ENCODE results near the gene PAF1.
"Not testable (repeated sequence)": the region's sequence is repeated elsewhere in the genome, so short reads cannot be mapped to it uniquely, and the experiment has no call there.

PAF1 gene

GRCh38 chr19:39380521-39381502, 10.1 kb downstream of the PAF1 start:
- DNase-seq, result no peak

DNA sequence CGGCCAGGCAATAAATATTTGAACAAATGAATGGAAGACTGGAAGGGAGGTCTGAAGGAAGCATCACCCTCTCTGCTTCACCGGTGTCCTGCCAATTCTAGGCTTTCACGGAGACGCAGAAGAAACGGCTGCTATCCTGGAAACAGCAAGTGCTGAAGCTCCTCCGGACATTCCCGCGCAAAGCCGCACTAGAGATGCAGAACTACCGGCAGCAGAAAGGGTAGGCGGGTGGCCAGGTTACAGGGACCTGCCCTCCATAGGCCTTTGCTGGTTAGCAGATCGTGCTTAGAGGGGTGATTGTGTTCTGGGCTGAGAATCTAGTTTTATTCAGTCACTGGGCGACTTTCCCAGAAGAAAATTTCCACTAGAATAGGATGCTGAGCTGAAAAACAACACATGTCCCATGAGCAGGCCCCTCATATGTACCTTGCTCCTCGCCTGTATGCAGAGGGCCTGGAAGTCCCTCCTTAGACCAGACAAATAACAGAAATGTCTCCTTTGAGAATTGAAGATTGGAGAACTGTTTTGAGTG, 11.0 kb downstream of the PAF1 start:
- DNase-seq, result no peak

DNA sequence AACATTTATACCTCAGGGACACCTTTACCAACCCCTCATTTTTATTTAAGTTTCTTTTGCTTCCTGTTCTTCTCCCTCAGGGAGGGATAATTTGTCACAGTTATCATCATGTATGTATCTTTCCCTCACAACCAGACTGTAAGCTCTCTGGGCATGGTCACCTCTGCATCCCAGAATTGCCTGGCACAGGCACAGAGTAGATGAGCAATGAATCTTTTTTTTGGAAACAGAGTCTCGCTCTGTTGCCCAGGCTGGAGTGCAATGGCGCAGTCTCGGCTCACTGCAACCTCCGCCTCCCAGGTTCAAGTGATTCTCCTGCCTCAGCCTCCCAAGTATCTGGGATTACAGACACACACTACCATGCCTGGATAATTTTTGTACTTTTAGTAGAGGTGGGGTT, 11.5 kb downstream of the PAF1 start:
- not testable (repeated sequence) for DNase-seq

DNA sequence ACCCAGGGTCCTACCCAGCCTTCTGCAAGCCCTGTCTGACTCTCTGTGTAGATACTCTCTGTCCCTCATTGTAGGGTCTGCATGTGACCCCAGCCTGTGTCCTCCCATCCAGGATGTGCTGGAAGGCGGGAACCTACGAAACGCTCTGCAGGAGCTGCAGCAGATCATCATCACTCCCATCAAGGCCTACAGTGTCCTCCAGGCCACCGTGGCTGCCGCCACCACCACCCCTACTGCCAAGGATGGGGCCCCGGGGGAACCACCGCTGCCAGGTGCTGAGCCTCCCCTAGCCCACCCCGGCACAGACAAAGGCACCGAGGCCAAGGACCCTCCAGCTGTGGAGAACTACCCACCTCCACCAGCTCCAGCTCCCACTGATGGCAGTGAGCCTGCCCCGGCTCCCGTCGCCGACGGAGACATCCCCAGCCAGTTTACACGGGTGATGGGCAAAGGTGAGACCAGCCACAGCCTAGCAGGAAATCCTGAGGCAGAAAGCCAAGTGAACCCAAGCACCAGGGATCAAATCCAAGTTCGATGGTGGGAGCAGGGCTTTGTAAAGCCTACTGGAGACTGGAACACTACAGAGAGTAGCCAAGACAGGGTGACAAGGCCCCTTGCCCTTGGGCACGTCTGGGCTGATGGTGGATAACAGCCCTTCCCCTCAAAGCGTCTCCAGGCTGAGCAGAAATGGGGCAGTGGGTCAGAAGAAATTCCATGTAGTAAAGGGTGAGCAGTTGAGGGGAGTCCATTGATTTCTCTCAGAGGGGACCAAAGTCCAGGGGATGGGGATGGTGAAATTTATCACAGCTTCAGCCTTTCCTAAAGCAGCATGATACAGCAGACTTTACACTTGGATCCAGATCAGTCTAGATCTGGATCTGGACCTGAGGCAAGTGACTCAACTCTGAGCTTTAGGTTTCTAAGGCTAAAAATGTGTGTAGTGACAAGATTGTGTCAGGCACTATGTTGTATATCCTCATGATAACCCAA, 13.2 kb downstream of the PAF1 start:
- no peak for DNase-seq

GRCh38 chr19:39375929-39376328, 15.0 kb downstream of the PAF1 start:
- no peak for DNase-seq

DNA sequence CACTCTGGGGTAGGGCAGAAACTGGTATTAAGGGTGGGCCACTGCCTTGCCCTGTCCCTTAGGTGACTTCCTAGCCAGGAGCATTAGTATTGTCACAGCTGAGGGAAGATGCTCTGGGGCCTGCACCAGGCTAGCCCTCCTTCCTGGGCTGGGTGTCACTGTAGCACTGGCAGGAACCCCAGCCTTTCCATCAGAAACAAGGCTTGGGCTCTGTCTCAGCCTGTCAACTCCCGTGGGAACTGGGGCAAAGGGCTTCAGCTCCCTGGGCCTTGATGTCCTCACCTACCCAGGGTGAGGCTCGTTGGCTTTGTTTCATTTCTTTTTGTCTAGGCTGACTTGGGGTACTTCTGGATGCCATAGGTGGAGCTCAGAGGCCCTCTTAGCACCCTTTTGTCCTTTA, 18.0 kb downstream of the PAF1 start:
- no peak for DNase-seq

- no peak for DNase-seq
These were observed 18.7 kb downstream of the PAF1 start for GRCh38 chr19:39372047-39372802.

DNA sequence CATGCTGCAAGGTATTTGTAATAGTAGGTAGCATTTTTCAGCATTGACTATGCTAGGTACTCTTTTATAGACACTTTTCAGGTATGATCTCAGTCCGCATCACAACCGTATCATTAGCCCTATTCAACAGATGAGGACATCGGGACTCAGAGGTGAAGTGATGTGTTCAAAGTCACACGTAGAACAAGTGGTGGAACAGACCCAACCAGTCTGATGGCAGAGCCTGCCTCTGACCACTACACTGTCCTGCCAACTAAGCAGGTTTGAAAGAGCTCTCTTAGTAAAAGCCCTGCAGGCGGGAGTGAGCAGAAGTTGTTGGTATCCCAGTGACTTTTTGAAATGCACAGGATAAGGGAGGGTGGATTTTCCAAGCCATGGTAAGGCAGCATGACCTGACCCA, 20.2 kb downstream of the PAF1 start:
- no peak for DNase-seq

GRCh38 chr19:39369200-39369599, 21.7 kb downstream of the PAF1 start:
- no peak for DNase-seq

DNA sequence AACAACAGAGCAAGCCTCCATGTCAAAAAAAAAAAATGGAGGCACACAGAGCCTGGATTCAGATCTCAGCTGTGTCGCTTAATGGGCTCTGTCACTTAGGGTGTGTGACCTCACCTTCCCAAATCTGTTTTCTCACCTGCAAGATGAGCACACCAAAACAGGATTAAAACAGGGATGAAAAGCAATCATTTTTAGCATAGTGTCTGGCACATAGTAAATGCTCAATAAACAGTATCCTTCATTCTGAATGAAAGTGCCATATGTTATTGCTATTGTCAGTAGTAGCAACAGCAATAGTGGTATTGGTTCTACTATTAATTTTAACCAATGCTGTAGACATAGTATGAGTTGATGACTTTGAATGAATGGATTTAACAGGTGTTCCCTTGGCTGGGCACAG, 25.4 kb downstream of the PAF1 start:
- DNase-seq, result no peak

DNA sequence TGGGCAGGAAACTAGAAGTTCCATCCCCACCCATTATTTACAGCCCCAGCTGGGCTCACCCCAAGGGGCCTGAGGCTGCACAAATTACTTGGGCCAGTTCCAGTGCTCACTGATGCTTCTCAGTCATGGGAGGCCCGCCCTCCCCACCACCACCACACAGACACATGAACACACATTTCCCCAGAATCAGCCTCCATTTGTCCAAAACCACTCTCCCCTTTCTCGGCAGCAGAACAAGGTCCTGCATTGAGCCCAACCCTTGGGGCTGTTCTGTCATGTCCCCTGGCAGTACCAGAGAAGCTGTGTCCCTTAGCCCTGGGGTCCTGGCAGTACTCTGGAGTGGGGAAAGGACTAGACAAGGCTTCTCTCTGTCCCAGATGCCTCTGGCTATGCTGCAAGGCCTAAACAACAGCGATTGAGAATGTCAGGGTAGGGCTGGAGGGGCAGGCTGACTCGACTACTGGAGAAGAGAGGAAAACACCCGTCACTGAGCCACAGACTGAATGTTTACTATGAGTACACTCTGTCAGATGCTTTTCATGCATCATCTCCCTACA, 26.9 kb downstream of the PAF1 start:
- no peak for DNase-seq

DNA sequence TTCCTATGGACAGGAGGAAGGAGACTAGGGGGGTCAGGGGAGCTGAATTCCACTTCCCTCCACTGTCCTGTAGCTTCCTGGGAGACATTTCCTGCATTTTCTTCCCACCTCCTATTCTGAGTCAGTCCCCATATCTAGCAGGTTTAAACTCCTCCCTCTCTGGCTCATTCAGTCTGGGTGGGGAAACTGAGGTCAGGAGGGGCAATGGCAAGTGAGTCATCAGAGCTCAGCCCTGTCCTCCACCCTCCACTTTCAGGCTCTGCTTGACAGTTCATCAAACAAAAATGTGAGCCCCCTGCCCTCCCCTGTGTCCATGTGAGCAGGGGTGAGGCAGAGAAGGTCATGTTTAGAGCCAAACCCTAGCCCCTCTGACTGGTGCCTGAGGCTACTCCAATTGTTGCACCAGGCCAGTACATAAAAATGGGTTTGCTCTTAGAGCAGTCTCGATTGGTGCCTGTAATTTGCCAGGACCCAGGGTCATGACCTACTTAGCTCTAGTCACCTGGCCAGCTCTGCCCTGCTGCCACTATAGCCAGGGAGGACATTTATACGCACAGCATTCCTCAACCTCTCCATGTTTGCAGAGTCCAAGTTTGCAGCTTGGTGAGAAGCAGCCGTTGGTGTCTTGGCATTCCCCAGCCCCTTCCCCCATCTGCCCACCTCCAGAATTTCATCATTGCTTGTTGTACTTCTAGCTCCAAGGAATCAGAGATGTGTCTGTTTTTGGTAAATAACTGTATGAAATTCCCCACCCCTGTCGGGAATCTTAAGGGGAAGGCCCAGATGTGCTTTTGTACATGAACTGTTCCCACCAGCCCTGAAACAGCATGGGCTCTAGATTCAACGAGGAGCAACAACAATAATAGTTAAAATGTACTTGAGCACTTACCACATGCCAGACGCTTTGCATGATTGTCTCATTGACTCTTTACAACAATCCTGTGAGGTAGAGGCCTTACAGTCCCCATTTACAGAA, 27.9 kb downstream of the PAF1 start:
- DNase-seq, result no peak

DNA sequence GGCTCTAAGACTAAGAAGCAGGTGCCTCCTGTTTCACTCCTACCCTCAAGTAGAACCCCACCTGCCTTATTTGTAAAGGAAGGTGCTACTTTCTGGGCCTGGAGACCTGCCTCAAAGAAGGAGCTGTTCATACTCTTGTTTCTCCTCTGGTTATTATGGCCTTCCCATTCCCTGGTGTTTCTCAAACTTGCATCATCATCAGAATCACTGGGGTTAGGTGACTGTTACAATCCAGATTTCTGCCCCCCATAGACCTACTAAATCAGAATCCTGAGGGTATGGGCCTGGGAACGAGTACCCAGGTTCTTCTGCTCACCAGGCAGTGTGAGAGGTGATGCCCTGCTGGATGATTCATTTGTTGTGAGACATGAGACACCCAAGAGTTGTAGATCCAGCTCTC, 30.3 kb downstream of the PAF1 start:
- no peak for DNase-seq

DNA sequence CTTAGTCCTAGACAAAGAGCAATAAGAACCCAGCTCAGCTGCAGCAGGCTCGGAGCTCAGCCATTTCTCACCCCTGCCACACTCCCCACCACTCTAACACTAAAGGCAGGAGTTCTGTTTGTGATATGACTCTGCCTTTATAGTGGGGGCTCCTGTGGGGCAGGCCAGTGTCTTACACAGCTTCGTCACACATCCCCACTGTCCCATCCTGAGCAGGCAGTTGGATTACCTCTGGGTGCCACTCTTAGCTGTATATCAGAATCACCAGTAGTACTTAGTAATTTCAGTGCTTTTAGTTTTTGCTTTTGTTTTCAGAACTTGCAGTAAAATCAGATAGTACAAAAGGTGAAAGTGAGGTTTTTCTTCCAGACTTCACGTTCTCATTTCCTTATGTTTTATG, 31.9 kb downstream of the PAF1 start:
- DNase-seq, result no peak

DNA sequence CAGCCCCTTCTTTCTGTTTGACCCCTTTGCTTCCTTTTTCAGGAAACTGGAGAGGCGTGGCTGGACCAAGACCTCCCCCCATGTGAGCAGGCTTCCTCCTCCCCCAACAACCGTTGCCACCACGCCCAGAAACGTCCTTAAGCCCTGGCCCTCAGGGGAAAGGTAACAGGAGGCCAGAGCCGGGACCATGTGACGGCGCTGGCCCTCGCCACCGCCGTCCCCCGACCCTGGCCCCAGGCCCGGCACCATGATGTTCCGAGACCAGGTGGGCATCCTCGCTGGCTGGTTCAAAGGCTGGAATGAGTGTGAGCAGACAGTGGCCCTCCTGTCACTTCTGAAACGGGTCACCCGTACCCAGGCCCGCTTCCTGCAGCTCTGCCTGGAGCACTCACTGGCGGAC, 34.3 kb downstream of the PAF1 start:
- DNase-seq, result no peak

DNA sequence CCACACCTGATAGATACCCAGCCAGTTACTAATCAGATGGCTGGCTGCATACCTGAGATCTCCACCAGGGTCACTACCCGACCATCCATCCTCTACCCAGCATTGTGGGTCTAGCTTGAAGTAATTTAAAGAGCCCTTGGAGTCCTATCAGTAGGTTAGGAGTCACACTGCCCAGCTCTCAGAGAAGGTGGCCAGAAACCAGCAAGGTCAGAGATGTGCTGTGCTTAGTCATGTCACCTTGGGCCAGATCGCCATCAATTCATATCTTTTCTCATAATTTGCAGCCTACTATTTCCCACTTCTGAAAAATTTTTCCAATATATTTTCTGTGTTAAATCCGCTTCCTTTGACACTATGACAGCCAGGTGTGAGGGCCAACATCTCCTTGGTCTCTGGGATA, 34.8 kb downstream of the PAF1 start:
- DNase-seq, result no peak

DNA sequence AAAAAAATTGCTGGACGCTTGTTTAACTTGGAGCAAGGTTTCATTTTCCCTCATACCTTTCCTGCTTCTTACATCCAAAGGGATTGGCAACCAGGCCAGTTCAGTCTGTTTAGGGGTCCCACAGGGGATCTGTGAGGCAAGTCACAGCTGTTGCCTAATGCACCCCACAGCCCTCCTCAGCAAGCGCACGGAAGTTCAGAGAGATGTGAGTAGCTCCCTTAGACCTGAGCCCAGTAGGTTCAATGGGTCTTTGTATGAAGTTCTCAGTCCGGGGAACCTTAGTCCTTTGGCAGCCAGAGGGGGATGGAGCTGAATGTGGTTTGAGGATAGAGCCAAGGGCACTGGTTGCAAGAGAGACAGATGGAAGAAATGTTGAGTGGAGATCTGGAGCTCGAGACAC, 35.7 kb downstream of the PAF1 start:
- DNase-seq, result no peak

DNA sequence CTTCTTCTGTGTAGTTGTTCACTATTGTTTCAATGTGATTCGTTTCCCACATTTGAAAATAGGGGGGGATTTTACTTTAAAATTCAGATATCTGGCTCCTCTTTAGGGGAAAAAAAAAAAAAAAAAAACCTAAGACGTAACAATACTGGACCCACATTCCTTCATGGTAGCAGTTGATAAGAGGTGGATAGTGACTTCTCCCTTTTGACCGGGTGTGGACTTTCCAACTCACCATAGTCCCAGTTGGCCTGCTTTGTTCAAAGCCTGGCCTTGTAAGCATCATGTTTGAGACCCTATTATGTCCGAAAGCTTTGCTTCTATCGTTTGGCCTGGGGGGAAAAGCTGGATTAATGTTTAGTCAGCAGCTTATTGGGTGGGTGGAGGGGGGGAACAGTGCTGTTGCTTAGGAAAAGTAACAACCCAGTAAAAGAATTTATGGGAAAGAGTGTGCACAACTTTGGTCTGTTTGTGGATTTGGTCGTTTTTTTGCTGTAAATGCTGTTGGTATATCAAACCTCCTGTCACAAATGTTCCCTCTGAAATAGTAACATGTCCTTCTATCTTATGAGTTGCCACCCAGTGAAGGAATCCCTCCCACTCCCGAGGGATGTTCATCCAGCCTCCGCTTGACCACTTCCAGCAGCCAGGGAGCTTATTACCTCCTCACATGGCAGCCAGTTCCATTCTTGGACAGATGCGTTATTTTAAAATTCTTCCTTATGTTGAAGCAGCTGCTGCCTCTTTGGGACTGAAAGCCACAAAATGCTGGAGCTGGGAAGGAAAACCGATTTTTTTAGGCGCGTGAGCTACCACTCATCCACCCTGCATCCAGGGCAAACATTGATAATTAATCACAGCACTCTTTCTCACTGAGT, 38.3 kb downstream of the PAF1 start:
- DNase-seq, result no peak

DNA sequence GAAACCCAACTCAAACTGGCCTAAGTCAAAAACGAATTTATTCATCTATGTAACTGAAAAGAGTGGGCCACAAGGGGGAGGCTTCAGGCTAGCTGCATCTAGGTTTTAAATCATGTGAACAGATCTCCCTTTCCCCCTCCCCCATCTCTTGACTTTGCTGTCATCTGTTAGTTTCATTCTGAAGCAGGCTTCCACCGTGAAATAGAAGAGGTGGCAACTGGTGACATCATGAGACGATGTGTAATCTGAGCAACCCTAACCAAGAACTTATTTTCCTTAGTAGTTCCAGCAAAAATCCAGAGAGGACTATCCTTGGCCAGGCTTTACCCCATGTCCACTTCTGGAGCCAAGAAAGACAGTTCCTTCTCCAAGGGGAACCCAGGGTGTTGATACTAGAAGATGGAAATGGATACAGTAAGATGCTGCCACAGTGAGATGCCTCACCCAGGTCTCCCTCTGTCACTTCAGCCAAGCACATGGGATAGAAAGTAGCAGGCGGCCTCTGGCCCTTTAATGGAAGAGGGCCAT, 39.3 kb downstream of the PAF1 start:
- no peak for DNase-seq

DNA sequence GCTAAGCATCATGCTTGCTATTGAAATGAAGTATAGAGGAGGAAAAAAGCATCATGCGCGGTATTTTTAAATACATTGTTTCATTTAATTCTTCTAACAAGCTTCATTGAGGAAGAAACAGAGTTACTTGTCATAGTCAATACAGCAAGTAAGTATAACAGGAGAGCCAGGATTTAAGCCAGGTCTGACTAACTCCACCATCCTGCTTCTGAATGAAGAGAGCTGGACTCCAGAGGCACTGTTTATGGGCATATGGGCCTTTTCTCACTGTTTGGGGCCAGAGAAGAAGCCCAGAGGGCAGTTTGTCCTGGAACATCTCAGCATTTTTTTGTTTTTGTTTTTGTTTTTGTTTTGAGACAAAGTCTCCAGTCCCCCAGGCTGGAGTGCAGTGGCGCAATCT, 40.8 kb downstream of the PAF1 start:
- DNase-seq, result no peak
